SK-N-SH (cell line): Measurements from ENCODE around the gene SNED1. TPM values are rescaled to one million over a fixed set of nuclear protein-coding genes. Genes with fewer than 3 reads are reported as not detected.

Experiments used
- CTCF ChIA-PET: fragments of 300-600, 350-600 bp; formaldehyde crosslinking; extraction: SDS; loops from one replicate; lab custom pipeline; 2021; lab: Yijun Ruan, JAX
- POLR2A ChIA-PET: fragments of 350-600 bp; sonication (Branson Sonifier 250); formaldehyde crosslinking; extraction: SDS; loops from one replicate; lab custom pipeline; 2020; ENCODE audit warnings: antibody characterized with exemption, inconsistent platforms; lab: Yijun Ruan, JAX
- DNase-seq: peaks from one replicate; pipeline ENCODE4 v3.0.0; 2012
- H2AFZ ChIP-seq: fragments of 200-600 bp; sonication (generic); 2 replicates; pipeline ENCODE4 v1.8.1; 2016; ENCODE audit warnings: antibody characterized with exemption, mild to moderate bottlenecking, low read depth
- H3F3A ChIP-seq: fragments of 200-600 bp; sonication (generic); replicated peaks from 2 replicates; pipeline ENCODE3; 2016; ENCODE audit warnings: antibody characterized with exemption, mild to moderate bottlenecking; ENCODE audit not compliant: insufficient read depth
- H3K27ac ChIP-seq, 2 experiments: fragments of 200-500 bp in 1 of 2; fragments of 200-600 bp in 1 of 2; sonication (Bioruptor generic) in 1 of 2; sonication (generic), shearing (Covaris generic) in 1 of 2; 2 replicates each; pipeline versions ENCODE4 v1.5.1 to v1.6.1; 2014 to 2016; ENCODE audit warnings: low read depth in 2 of 2, inconsistent platforms in 1 of 2, low read length in 1 of 2, mild to moderate bottlenecking in 1 of 2, mixed read lengths in 1 of 2
- H3K27me3 ChIP-seq: fragments of 200-600 bp; sonication (generic), shearing (Covaris generic); 2 replicates; pipeline ENCODE4 v1.6.1; 2016; ENCODE audit warnings: mixed run types; ENCODE audit not compliant: insufficient read depth
- H3K36me3 ChIP-seq, 2 experiments: fragments of 200-500 bp in 1 of 2; fragments of 200-600 bp in 1 of 2; sonication (Bioruptor generic) in 1 of 2; sonication (generic) in 1 of 2; replicated peaks in 1 of 2; 2 replicates each; pipeline versions ENCODE3 to v1.5.1; 2014 to 2016; ENCODE audit warnings: low read length in 1 of 2, mild to moderate bottlenecking in 1 of 2; ENCODE audit not compliant: insufficient read depth in 2 of 2, control insufficient read depth in 1 of 2
- H3K4me1 ChIP-seq, 2 experiments: fragments of 200-500 bp in 1 of 2; fragments of 200-600 bp in 1 of 2; sonication (Bioruptor generic) in 1 of 2; sonication (generic), shearing (Covaris generic) in 1 of 2; 2 replicates each; pipeline versions ENCODE4 v1.5.1 to v1.6.1; 2014 to 2016; ENCODE audit warnings: low read depth in 1 of 2, low read length in 1 of 2, mixed run types in 1 of 2; ENCODE audit not compliant: insufficient read depth in 2 of 2, control insufficient read depth in 1 of 2
- H3K4me2 ChIP-seq: fragments of 200-600 bp; sonication (generic), shearing (Covaris generic); 2 replicates; pipeline ENCODE4 v1.6.1; 2017; ENCODE audit warnings: mixed run types
- H3K4me3 ChIP-seq, 2 experiments: fragments of 200-500 bp in 1 of 2; fragments of 200-600 bp in 1 of 2; sonication (Bioruptor generic) in 1 of 2; sonication (generic), shearing (Covaris generic) in 1 of 2; 2 replicates each; pipeline versions ENCODE4 v1.5.1 to v1.8.1; 2014 to 2016; ENCODE audit warnings: low read depth in 2 of 2, inconsistent platforms in 1 of 2, low read length in 1 of 2, mild to moderate bottlenecking in 1 of 2, mixed read lengths in 1 of 2, moderate library complexity in 1 of 2
- H3K79me2 ChIP-seq: fragments of 200-600 bp; sonication (generic); 2 replicates; pipeline ENCODE4 v1.8.1; 2017; ENCODE audit warnings: mild to moderate bottlenecking; ENCODE audit not compliant: insufficient read depth
- H3K9ac ChIP-seq: fragments of 200-600 bp; sonication (generic); 2 replicates; pipeline ENCODE4 v1.6.1; 2017; ENCODE audit warnings: mixed run types
- H3K9me2 ChIP-seq: fragments of 200-600 bp; sonication (generic); 2 replicates; pipeline ENCODE4 v1.6.1; 2017; ENCODE audit warnings: mixed run types
- H3K9me3 ChIP-seq: fragments of 200-600 bp; sonication (generic); 2 replicates; pipeline ENCODE4 v1.6.1; 2017; ENCODE audit warnings: mixed run types, mild to moderate bottlenecking, moderate library complexity
- H4K20me1 ChIP-seq: fragments of 200-600 bp; sonication (generic); 2 replicates; pipeline ENCODE4 v1.6.1; 2017; ENCODE audit warnings: mild to moderate bottlenecking, mixed run types; ENCODE audit not compliant: insufficient read depth
- EP300 ChIP-seq, 2 experiments: IDR thresholded peaks; 2 replicates each; pipeline versions ENCODE4 v1.4.0 to v1.6.1; 2012; ENCODE audit warnings: borderline replicate concordance in 1 of 2, low read depth in 1 of 2, low read length in 1 of 2
- EZH2phosphoT487 ChIP-seq: fragments of 200-600 bp; sonication (generic); IDR thresholded peaks from 2 replicates; pipeline ENCODE4 v1.6.1; 2017; ENCODE audit warnings: low read depth, mixed run types, mild to moderate bottlenecking, antibody characterized with exemption, moderate library complexity, borderline replicate concordance
- GABPA ChIP-seq: IDR thresholded peaks from 2 replicates; pipeline ENCODE4 v1.4.0; 2012; ENCODE audit warnings: low read depth, mild to moderate bottlenecking
- MAX ChIP-seq: IDR thresholded peaks from 2 replicates; pipeline ENCODE4 v1.4.0; 2012; ENCODE audit warnings: low read depth
- NFIC ChIP-seq: IDR thresholded peaks from 2 replicates; pipeline ENCODE4 v1.4.0; 2012; ENCODE audit warnings: borderline replicate concordance
- PBX3 ChIP-seq: IDR thresholded peaks from 2 replicates; pipeline ENCODE4; 2012
- RAD21 ChIP-seq: IDR thresholded peaks from 2 replicates; pipeline ENCODE4 v1.6.1; 2012; ENCODE audit warnings: mild to moderate bottlenecking, low read length
- SIN3A ChIP-seq: IDR thresholded peaks from 2 replicates; pipeline ENCODE4 v1.6.1; 2012; ENCODE audit warnings: low read depth, mild to moderate bottlenecking, low read length, moderate library complexity, borderline replicate concordance
- TAF1 ChIP-seq: IDR thresholded peaks from 2 replicates; pipeline ENCODE4 v1.6.1; 2012; ENCODE audit warnings: low read depth, mild to moderate bottlenecking, low read length, moderate library complexity, borderline replicate concordance
- TCF12 ChIP-seq: IDR thresholded peaks from 2 replicates; pipeline ENCODE4 v1.4.0; 2012
- USF2 ChIP-seq: fragments of 150-350 bp; IDR thresholded peaks from 2 replicates; pipeline ENCODE4 v1.6.1; 2017; ENCODE audit warnings: antibody characterized with exemption, low read length, low read depth, borderline replicate concordance
- ZBTB33 ChIP-seq: IDR thresholded peaks from 2 replicates; pipeline ENCODE4 v1.4.0; 2012; ENCODE audit warnings: low read depth, borderline replicate concordance
- WGBS: methylation state at CpG from one replicate; pipeline ENCODE4 v1.1.6; 2017; ENCODE audit warnings: low lambda C conversion rate; 5-methylcytosine and 5-hydroxymethylcytosine counted together
- polyA plus RNA-seq, 3 experiments: library from polyadenylated mRNA; depleted of rRNA; stranded (reverse); fragments of >200 nt; gene quantifications; 2 replicates each; pipeline ENCODE4 v1.2.3, GENCODE V29; 2012

Gene SNED1
- polyA plus RNA-seq, 1 of the 3 experiments (the other 2 are of a cell fraction), result 0.03 TPM

- CTCF ChIA-PET, result interaction anchor here (0.7 to 3.8 kb wide), 3 partner anchors 17 to 151 kb away, joined by 3 to 16 read pairs (median 3); no protein-coding TSS in a partner anchor
These were observed 4.0 kb downstream of the SNED1 start for GRCh38 chr2:241002275-241003046.

GRCh38 chr2:241003047-241003360, 4.6 kb downstream of the SNED1 start:
- H3K4me1 ChIP-seq, result peaks cover 0 to 3% of the 10 kb centered on the region in 2 experiments; a peak in 1 of 4 replicates
- no peak for DNase-seq
- no peak overlapping the region for H3K4me3 ChIP-seq
- H4K20me1 ChIP-seq, result no peaks in the 10 kb centered on the region
- H3K27ac ChIP-seq, result no peak overlapping the region
- POLR2A ChIA-PET, result no interaction called here
- CTCF ChIA-PET, result interaction anchor here (0.7 to 3.8 kb wide), 2 partner anchors 19 to 151 kb away, joined by 3 to 16 read pairs; no protein-coding TSS in a partner anchor
- no peaks in the 10 kb centered on the region for H3F3A ChIP-seq
- H3K9me2 ChIP-seq, result no peaks in the 10 kb centered on the region
- peaks cover 13% of the 10 kb centered on the region; the same call in 1 of the 2 replicates for H3K9me3 ChIP-seq
- H3K79me2 ChIP-seq, result no peaks in the 10 kb centered on the region
- H3K9ac ChIP-seq, result no peak overlapping the region
- TF ChIP-seq RAD21, result no peak
- TF ChIP-seq PBX3, result no peak
- no peak for TF ChIP-seq MAX
- no peaks in the 10 kb centered on the region for H3K36me3 ChIP-seq
- 84% methylated on average over 6 of the region's 7 CpGs for WGBS
- H3K4me2 ChIP-seq, result no peak overlapping the region
- no peak overlapping the region for H2AFZ ChIP-seq
- H3K27me3 ChIP-seq, result no peaks in the 10 kb centered on the region

More at GRCh38 chr2:241002275-241003046, 4.0 kb downstream of the SNED1 start:
- no peak overlapping the region for H3K4me3 ChIP-seq
- H3K27ac ChIP-seq, result no peak overlapping the region
- H3K36me3 ChIP-seq, result no peaks in the 10 kb centered on the region
- TF ChIP-seq TAF1 (no peak), SIN3A (no peak), EZH2phosphoT487 (no peak), USF2 (no peak), EP300 (IDR thresholded peaks at IDR 0.05; ENCODE audit: borderline replicate concordance in 1 of 2, low read depth in 1 of 2, low read length in 1 of 2) (no peak), GABPA (no peak), NFIC (no peak), TCF12 (no peak), ZBTB33 (no peak)
- TF ChIP-seq, all 33 proteins: peak for 0
- Histone ChIP-seq H3K27me3 (no peaks in the 10 kb centered on the region), H3K4me2 (no peak overlapping the region), H3F3A (no peaks in the 10 kb centered on the region), H3K9me3 (peaks cover 13% of the 10 kb centered on the region; the same call in 1 of the 2 replicates), H3K9ac (no peak overlapping the region), H2AFZ (no peak overlapping the region), H3K79me2 (no peaks in the 10 kb centered on the region), H4K20me1 (no peaks in the 10 kb centered on the region), H3K9me2 (no peaks in the 10 kb centered on the region), H3K4me1 (peaks cover 0 to 3% of the 10 kb centered on the region in 2 experiments; a peak in 1 of 4 replicates)
- WGBS, result 64% methylated on average over 11 of the region's 11 CpGs
- DNase-seq, result no peak
- POLR2A ChIA-PET, result no interaction called here
